DMS79 (cell line): ENCODE data around the gene MARCHF10.

Experiments used
- DNase-seq: peaks from one replicate; lab custom pipeline; 2025; lab: John Stamatoyannopoulos, UW

Gene MARCHF10

GRCh38 chr17:62657145-62657665 is 150.9 kb downstream of the MARCHF10 start:
- no peak for DNase-seq

GRCh38 chr17:62656446-62656845 is 151.7 kb downstream of the MARCHF10 start:
- no peak for DNase-seq

DNA sequence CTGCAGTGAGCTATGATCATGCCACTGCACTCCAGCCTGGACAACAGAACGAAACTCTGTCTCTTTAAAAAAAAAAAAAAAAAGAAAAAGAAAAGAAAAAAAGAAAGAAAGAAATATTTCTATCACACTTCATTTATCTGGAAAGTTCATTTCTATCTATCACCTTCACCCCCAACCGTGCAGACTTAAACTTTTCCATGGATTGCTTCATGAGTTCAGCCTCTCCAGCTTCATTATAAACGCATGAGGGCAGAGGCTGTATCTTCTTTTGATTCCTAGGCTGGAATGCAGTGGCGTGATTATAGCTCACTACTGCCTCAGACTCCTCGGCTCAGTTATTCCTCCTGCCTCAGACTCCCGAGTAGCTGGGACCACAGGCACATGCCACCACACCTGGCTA is 152.5 kb downstream of the MARCHF10 start:
- DNase-seq: no peak

DNA sequence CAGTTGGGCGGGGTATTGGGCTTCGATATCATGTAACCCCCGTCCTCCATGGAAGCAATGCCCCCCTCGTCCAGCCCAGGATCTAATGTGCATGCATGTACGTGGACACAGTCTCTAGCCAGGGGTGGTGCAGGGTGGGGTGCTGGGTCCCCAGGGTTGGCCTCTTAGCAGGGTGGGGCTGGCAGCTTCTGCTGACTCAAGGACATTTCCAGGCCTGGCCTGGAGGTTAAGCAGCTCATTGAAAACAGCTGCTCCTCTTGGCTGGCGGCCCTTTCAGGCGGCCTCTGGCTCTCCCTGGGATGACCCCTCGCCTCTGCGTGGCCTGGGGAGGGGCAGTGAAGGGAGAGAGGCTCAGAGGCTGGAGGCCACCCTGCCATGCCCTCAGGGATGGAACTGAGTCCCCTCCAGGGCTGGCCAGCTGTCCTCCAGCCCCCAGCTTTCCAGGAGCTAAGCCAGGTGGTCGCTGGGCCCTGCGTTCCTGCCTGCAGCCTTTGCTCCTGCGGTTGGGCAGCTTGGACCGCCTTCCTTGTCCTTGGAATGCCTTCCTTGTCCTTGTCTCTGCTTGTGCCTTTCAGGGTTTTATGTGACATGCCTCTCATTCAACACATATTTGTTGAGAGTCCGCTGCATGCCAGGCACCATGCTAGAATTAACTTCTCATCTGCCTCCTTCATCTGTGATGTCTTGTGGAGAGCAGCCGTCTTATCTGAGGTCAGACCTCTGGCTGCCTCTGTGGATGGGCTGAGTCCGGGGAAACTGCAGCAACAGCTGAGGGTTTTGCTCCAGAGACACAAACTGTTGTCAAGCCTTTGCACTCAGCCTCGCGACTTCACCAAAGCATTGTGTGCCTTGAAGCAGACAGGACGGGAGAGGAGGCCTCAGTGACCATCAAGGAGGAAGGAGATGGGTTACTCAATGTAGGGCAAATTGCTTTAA is 154.0 kb downstream of the MARCHF10 start:
- no peak for DNase-seq

DNA sequence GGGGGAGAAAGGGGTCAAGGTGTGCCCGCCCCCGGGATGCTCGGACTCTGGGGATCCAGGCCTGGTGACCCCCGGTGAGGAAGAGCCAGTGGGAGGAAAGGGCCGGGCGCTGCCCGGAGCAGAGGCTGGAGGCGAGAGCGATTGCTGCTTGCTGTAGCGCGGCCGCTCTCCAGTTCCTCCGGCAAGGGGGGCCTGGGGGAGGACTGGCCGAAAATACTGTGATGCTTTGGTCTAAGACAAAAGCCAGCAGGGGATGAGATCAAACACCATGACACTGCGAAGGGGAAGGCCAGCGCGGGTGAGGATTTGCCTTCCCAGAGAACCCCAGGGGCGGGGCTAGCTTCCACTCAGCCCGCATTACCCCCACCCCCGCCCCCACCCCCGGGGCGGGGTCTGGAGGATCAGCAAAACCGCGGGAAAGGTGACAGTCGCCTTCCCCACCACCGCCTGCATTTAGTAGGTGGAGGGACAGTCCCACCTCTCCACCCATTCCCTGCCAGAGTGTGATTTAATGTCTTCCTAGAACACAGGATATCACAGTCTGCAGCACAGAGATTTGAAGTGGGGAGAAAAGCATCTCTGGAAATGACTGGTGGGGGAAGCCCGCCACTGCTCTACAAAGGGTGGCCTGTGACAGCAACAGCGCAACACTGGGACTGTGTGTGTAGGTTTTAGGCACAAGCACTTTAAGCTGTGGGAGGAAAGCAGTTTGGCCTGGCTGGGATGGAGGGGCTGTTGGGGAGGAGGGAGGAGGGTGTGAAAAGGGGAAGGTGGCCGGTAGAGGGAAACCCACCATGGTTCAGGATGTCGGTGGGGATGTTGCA is 154.9 kb downstream of the MARCHF10 start:
- peak; percentile 50 for DNase-seq

GRCh38 chr17:62652251-62653001 is 155.7 kb downstream of the MARCHF10 start:
- DNase-seq: peak; percentile 29
